Peyer's patch (tissue), 4 donors: ENCODE results near the gene DDAH2. TPM values are rescaled to one million over a fixed set of nuclear protein-coding genes. Genes with fewer than 3 reads are reported as not detected.
A peak's percentile ranks its signal among the peaks of the same experiment; 100 is the strongest.

ENCODE experiments used
- DNase-seq, 3 donors: peaks; one replicate each; pipeline ENCODE4 v3.0.0-alpha.2; 2017 to 2019
- H3K27ac ChIP-seq, 4 donors: fragments of 200-600 bp; sonication (generic); one replicate each; pipeline ENCODE4 v1.5.1; 2016 to 2019
- H3K27me3 ChIP-seq, 2 donors: fragments of 200-600 bp; sonication (generic); one replicate each; pipeline ENCODE4 v1.5.1; 2019
- H3K36me3 ChIP-seq, 3 donors: fragments of 200-600 bp; sonication (generic); one replicate each; pipeline ENCODE4 v1.5.1; 2016 to 2019
- H3K4me1 ChIP-seq, 4 donors: fragments of 200-600 bp; sonication (generic); one replicate each; pipeline ENCODE4 v1.5.1; 2016 to 2019
- H3K4me3 ChIP-seq, 4 donors: fragments of 200-600 bp; sonication (generic); 1 replicate in 3 of 4; 2 replicates in 1 of 4; pipeline ENCODE4 v1.5.1; 2016 to 2019; ENCODE audit warnings: mild to moderate bottlenecking in 1 of 4
- H3K9me3 ChIP-seq, 4 donors: fragments of 200-600 bp; sonication (generic); one replicate each; pipeline ENCODE4 v1.5.1; 2016 to 2019; ENCODE audit warnings: mild to moderate bottlenecking in 1 of 4
- POLR2A ChIP-seq, 2 donors: fragments of 450-650 bp; IDR thresholded peaks; one replicate each; pipeline ENCODE4 v1.5.1; 2017; ENCODE audit warnings: antibody characterized with exemption in 2 of 2, mild to moderate bottlenecking in 2 of 2, moderate library complexity in 2 of 2
- total RNA-seq, 4 donors: library from RNA; depleted of rRNA; stranded (reverse); fragments of >200 nt; gene quantifications; one replicate each; pipeline ENCODE4 v1.1.0, GENCODE V29; 2016
- TF ChIP-seq, protein P1 (sequence below), 6 experiments: fragments of 450-650 bp in 4 of 6; fragments of 200-600 bp in 2 of 6; sonication (generic) in 1 of 6; IDR thresholded peaks; one replicate each; pipeline ENCODE4 v1.5.1; 2017 to 2019; ENCODE audit warnings: antibody characterized with exemption in 6 of 6, mild to moderate bottlenecking in 3 of 6, moderate library complexity in 1 of 6

Gene DDAH2
- total RNA-seq, 4 donors from 2014 or later, result 25.6 to 136 (median 53.3) TPM

DNA sequence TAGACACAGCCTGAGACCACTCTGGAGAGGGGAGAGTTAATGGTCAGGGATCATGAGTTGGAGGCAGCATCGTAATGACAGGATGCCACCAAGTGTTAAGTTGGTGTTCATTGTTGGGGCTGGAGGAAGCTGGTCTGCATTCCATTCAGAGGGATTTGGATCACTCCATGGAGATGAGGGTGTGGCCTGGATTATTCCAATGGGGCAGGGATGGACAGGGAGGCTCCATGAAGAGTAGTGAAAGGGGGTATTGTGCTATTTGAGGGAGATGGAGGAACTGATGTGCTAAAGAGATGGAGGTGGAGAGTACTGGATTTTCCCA, 34.5 kb upstream of the DDAH2 start:
- Histone ChIP-seq H3K9me3 (no peaks in the 10 kb centered on the region), H3K27ac (no peak overlapping the region), H3K4me1 (peaks cover 0 to 16% (median 0%) of the 10 kb centered on the region in 4 donors), H3K4me3 (no peak overlapping the region), H3K36me3 (no peaks in the 10 kb centered on the region), H3K27me3 (no peaks in the 10 kb centered on the region)
- no peak for TF ChIP-seq POLR2A (IDR thresholded peaks at IDR 0.05)
- TF ChIP-seq, protein P1, sequence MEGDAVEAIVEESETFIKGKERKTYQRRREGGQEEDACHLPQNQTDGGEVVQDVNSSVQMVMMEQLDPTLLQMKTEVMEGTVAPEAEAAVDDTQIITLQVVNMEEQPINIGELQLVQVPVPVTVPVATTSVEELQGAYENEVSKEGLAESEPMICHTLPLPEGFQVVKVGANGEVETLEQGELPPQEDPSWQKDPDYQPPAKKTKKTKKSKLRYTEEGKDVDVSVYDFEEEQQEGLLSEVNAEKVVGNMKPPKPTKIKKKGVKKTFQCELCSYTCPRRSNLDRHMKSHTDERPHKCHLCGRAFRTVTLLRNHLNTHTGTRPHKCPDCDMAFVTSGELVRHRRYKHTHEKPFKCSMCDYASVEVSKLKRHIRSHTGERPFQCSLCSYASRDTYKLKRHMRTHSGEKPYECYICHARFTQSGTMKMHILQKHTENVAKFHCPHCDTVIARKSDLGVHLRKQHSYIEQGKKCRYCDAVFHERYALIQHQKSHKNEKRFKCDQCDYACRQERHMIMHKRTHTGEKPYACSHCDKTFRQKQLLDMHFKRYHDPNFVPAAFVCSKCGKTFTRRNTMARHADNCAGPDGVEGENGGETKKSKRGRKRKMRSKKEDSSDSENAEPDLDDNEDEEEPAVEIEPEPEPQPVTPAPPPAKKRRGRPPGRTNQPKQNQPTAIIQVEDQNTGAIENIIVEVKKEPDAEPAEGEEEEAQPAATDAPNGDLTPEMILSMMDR (IDR thresholded peaks at IDR 0.05), result no peak
- no peak for DNase-seq

DNA sequence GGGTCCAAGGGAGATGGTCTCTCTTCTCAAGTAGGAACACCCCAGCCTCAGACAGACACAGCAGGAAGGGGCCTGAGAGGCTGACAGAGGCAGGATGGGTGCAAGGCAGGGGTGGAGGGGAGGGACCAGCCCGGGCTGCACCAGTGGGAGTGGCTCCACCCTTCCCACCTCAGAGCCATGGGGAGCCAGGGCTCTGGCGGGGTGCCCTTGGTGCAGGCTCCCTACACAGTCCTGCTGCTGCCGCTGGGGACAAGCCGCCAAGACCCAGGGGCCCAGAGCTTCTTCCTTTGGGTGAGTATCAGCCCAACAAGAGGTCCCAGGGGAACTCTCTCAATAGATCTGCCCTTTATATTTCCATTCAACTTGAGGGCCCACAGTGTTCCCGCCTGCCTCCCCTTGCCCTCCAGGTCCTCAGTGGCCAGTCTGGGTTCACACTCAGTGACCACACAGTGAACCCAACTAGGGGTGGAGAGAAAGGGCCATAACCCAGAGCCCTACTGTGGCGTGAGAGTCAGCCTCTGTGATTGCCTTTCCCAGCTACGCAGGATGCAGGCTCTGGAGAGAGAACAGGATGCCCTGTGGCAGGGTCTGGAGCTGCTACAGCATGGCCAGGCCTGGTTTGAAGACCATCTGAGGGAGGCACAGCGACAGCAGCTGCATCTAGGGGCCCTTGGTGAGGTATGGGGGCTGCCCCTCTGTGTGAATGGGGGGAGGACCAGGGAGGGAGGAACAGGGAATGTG, 33.9 kb upstream of the DDAH2 start:
- H3K4me3 ChIP-seq, result no peak overlapping the region
- peaks cover 0 to 16% (median 0%) of the 10 kb centered on the region in 4 donors for H3K4me1 ChIP-seq
- TF ChIP-seq POLR2A (IDR thresholded peaks at IDR 0.05), result no peak
- TF ChIP-seq, protein P1 (IDR thresholded peaks at IDR 0.05), result no peak
- H3K36me3 ChIP-seq, result no peaks in the 10 kb centered on the region
- DNase-seq, result no peak
- H3K9me3 ChIP-seq, result no peaks in the 10 kb centered on the region
- no peaks in the 10 kb centered on the region for H3K27me3 ChIP-seq
- H3K27ac ChIP-seq, result no peak overlapping the region

DNA sequence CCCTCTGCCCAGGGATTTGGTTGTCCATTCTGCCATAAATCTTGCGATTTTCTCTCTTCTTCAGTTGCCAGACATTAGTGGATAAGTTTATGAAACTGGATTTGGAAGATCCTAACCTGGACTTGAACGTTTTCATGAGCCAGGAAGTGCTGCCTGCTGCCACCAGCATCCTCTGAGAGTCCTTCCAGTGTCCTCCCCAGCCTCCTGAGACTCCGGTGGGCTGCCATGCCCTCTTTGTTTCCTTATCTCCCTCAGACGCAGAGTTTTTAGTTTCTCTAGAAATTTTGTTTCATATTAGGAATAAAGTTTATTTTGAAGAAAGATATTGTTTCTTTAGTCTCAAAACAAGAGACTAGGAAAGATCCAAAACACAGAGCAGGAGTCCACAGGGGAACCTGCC, 33.3 kb upstream of the DDAH2 start, which contains the start of gene SAPCD1:
TSS of gene SAPCD1 (plus strand) at position 301 of the 400 bp plus-strand sequence. CDS start 399 bp downstream, outside the sequence.
- Histone ChIP-seq H3K9me3 (no peaks in the 10 kb centered on the region), H3K27ac (peak within 1 kb of the TSS in 1 of 4 donors; percentile 22), H3K4me1 (peaks cover 0 to 16% (median 0%) of the 10 kb centered on the region in 4 donors), H3K4me3 (no peak within 1 kb of the TSS), H3K36me3 (no peaks in the 10 kb centered on the region), H3K27me3 (no peaks in the 10 kb centered on the region)
- no peak for DNase-seq
- no peak for TF ChIP-seq POLR2A (IDR thresholded peaks at IDR 0.05)
- TF ChIP-seq, protein P1 (IDR thresholded peaks at IDR 0.05), result no peak

DNA sequence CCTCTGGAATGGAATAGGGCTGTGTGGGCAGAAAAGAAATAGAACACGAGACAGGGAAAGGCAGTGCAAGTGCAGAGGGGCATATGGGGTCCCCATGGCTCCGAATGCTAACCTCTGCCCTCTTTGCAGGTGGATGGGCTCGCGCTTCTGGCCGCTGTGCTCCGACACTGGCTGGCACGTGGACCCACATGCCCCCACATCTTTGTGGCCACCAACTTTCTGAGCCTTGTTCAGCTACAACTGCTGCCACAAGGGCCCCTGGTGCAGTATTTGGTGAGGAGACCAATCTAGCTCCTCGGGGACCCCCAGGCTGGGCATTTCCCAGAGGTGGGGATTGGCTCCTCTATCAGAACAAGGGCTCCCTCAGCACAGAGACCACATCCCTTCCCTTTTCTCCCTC, 32.2 kb upstream of the DDAH2 start:
- Histone ChIP-seq H3K4me1 (peaks cover 0 to 16% (median 0%) of the 10 kb centered on the region in 4 donors), H3K9me3 (no peaks in the 10 kb centered on the region), H3K36me3 (no peaks in the 10 kb centered on the region), H3K27ac (peak overlapping the region in 1 of 4 donors; percentile 22), H3K27me3 (no peaks in the 10 kb centered on the region), H3K4me3 (no peak overlapping the region)
- DNase-seq, result no peak
- TF ChIP-seq POLR2A (IDR thresholded peaks at IDR 0.05), result no peak
- TF ChIP-seq, protein P1 (IDR thresholded peaks at IDR 0.05), result no peak

DNA sequence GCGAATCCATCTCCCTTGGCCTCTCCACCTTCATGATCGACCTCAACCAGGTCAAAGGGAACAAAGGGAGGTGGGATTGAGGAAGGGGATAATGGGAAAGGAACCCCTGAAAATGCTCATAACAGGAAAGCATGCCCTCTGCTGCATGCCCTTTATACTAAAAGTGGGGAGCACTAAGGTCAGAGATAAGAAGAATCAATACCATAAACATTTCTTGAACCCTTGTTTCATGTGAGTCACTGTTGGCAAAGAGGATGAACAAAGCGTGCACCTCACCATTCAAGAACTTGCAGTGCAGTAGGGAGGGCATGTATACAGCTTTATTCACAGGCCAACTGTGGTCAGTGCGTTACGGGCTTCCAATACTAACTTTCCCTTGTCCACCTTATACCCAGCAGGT, 31.7 kb upstream of the DDAH2 start:
- no peak for TF ChIP-seq POLR2A (IDR thresholded peaks at IDR 0.05)
- TF ChIP-seq, protein P1 (IDR thresholded peaks at IDR 0.05), result peak in 2 of 6 experiments; percentile 22 to 30
- H3K27ac ChIP-seq, result peak overlapping the region in 1 of 4 donors; percentile 22
- no peak for DNase-seq
- no peaks in the 10 kb centered on the region for H3K9me3 ChIP-seq
- no peaks in the 10 kb centered on the region for H3K27me3 ChIP-seq
- no peak overlapping the region for H3K4me3 ChIP-seq
- no peaks in the 10 kb centered on the region for H3K36me3 ChIP-seq
- peaks cover 0 to 16% (median 0%) of the 10 kb centered on the region in 4 donors for H3K4me1 ChIP-seq
